ENCODE measurements around the gene PPP2R2D. TPM values are rescaled to one million over a fixed set of nuclear protein-coding genes. Genes with fewer than 3 reads are reported as not detected.
"Not testable (repeated sequence)": the region's sequence is repeated elsewhere in the genome, so short reads cannot be mapped to it uniquely, and the experiment has no call there.

Gene PPP2R2D
- total and polyA plus RNA-seq, 4 donors, result 15.6 to 51.4 (median 22.0) TPM

DNA sequence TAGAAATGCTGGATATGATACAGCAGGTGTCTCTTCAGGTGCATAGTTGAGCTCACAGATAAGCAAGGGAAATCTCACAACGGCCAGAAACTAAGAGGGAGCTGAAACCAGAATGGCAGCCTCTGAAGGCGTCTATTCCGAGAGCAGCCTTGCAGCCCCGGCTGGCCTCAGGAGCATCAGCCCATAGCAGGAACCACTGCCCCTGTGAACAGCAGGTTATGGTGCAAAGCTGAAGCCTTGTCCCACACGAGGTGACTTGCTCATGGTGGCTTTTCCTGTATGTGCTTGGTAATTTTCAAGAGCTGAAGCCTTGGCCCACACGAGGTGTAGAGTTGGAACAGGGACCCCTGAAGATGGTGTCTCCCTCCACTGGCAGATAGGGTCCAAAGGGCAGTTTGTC is 47.7 kb downstream of the PPP2R2D start:
- Histone ChIP-seq H3K4me3 (no peak overlapping the region), H3K27me3 (ENCODE audit: control insufficient read depth in 3 of 3, insufficient read depth in 3 of 3, low read length in 2 of 3) (no peaks in the 10 kb centered on the region), H3K9ac (ENCODE audit: insufficient read depth in 1 of 2, low read length in 2 of 2) (no peak overlapping the region), H3K4me1 (ENCODE audit: control insufficient read depth in 5 of 5, insufficient read depth in 5 of 5, low read length in 5 of 5) (no peaks in the 10 kb centered on the region), H3K36me3 (ENCODE audit: control insufficient read depth in 4 of 4, insufficient read depth in 4 of 4, low read length in 4 of 4) (peaks cover 9 to 39% (median 34%) of the 10 kb centered on the region in 4 donors), H3K9me3 (ENCODE audit: control insufficient read depth in 4 of 4, insufficient read depth in 3 of 4, low read length in 3 of 4) (no peaks in the 10 kb centered on the region), H3K27ac (ENCODE audit: low read depth in 1 of 2, low read length in 1 of 2) (no peak overlapping the region)
- no peak for DNase-seq
- no peak for ATAC-seq (ENCODE audit: insufficient read depth, low FRiP score)
- TF ChIP-seq, protein P1, sequence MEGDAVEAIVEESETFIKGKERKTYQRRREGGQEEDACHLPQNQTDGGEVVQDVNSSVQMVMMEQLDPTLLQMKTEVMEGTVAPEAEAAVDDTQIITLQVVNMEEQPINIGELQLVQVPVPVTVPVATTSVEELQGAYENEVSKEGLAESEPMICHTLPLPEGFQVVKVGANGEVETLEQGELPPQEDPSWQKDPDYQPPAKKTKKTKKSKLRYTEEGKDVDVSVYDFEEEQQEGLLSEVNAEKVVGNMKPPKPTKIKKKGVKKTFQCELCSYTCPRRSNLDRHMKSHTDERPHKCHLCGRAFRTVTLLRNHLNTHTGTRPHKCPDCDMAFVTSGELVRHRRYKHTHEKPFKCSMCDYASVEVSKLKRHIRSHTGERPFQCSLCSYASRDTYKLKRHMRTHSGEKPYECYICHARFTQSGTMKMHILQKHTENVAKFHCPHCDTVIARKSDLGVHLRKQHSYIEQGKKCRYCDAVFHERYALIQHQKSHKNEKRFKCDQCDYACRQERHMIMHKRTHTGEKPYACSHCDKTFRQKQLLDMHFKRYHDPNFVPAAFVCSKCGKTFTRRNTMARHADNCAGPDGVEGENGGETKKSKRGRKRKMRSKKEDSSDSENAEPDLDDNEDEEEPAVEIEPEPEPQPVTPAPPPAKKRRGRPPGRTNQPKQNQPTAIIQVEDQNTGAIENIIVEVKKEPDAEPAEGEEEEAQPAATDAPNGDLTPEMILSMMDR (IDR thresholded peaks at IDR 0.05; ENCODE audit: control extremely low read depth, extremely low read depth), result no peak
- WGBS, 2 donors, result 93 to 94% methylated on average over 6 of the region's 6 CpGs

DNA sequence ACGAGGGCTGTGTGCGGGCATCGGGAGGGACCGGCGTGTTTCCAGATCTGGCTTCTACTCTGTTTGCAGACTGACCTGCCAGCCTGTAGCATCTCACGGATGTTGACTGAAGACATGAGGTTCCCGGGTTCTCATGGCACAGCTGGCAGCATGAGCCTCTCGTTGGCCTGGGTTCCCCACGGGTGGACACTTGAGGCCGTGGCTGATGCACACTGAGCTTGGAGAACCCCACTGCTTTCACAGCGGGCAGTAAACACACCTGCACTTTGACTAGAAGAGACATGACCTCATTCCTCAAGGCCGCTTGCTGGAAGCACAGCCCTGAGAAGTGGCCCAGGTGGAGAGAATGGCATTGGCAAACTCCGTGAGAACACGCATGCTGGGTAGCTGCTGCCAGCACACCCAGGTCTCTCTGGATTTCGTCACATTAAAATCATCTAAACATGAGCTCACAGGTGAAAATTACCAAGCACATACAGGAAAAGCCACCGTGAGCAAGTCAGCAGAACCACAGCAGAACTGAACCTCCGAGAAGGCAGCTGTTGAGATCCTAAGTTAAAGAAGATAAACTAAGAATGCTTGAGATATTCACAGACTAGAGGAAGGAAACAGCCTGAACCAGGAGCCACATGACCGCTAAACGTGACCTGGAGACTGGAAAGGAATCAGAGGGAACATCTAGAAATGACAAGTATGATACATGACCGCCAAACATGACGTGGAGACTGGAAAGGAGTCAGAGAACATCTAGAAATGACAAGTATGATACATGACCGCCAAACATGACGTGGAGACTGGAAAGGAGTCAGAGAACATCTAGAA is 48.4 kb downstream of the PPP2R2D start:
- H3K9ac ChIP-seq (ENCODE audit: insufficient read depth in 1 of 2, low read length in 2 of 2), result no peak overlapping the region
- H3K27ac ChIP-seq (ENCODE audit: low read depth in 1 of 2, low read length in 1 of 2), result no peak overlapping the region
- no peaks in the 10 kb centered on the region for H3K9me3 ChIP-seq (ENCODE audit: control insufficient read depth in 4 of 4, insufficient read depth in 3 of 4, low read length in 3 of 4)
- ATAC-seq (ENCODE audit: insufficient read depth, low FRiP score) (no peak), DNase-seq (no peak)
- peaks cover 9 to 43% (median 32%) of the 10 kb centered on the region in 4 donors for H3K36me3 ChIP-seq (ENCODE audit: control insufficient read depth in 4 of 4, insufficient read depth in 4 of 4, low read length in 4 of 4)
- H3K27me3 ChIP-seq (ENCODE audit: control insufficient read depth in 3 of 3, insufficient read depth in 3 of 3, low read length in 2 of 3), result no peaks in the 10 kb centered on the region
- no peak overlapping the region for H3K4me3 ChIP-seq
- H3K4me1 ChIP-seq (ENCODE audit: control insufficient read depth in 5 of 5, insufficient read depth in 5 of 5, low read length in 5 of 5), result no peaks in the 10 kb centered on the region
- WGBS, 2 donors, result 93 to 94% methylated on average over 21 of the region's 23 CpGs
- TF ChIP-seq, protein P1 (IDR thresholded peaks at IDR 0.05; ENCODE audit: control extremely low read depth, extremely low read depth), result no peak

DNA sequence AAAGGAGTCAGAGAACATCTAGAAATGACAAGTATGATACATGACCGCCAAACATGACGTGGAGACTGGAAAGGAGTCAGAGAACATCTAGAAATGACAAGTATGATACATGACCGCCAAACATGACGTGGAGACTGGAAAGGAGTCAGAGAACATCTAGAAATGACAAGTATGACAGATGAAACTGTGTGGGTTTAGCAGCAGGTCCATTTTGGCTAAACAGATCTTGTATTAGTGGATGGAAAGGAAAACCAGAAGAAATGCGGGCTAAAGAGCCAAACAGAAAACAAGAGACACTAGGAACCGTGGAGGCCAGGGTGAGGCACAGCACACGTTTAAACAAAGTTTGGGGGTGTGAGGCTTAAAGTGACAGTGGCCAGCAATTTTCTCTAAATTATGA is 49.1 kb downstream of the PPP2R2D start:
- ATAC-seq (ENCODE audit: insufficient read depth, low FRiP score); H3K4me1 ChIP-seq (ENCODE audit: control insufficient read depth in 5 of 5, insufficient read depth in 5 of 5, low read length in 5 of 5): not testable (repeated sequence)
- WGBS, 2 donors, result 90 to 97% methylated on average over 5 of the region's 7 CpGs

DNA sequence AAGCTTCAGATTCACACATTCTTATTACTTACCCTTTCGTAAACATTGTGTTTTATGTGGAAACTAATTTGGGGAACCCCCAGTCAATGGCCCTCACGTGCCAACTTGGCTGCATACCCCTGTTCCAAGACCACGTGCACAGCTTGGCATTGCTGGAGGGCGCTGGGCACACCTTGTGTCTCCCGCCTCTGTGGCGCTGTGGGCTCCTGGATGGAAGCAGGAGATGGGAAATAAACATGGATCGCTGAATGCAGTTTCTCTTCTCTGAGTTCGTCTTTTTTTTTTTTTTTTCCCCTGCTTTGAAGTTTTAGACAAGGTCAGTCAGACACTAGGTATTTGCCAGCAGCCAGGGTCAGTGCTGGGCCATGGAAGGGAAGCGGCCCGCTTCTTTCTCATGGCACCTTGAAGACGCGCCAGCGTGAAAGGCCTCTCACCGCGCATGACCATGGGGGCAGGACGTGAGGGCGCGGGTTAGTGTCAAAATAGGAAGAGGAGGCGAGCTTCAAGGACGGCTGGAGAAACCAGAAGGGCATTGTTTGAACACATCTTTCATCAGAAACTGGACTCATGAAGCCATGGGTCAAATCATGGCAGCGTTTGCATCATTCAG is 53.7 kb downstream of the PPP2R2D start:
- H3K27ac ChIP-seq (ENCODE audit: low read depth in 1 of 2, low read length in 1 of 2), result no peak overlapping the region
- 94 to 96% methylated on average over 20 to 21 of the region's 21 CpGs for WGBS, 2 donors
- H3K4me3 ChIP-seq, result no peak overlapping the region
- no peaks in the 10 kb centered on the region for H3K4me1 ChIP-seq (ENCODE audit: control insufficient read depth in 5 of 5, insufficient read depth in 5 of 5, low read length in 5 of 5)
- H3K36me3 ChIP-seq (ENCODE audit: control insufficient read depth in 4 of 4, insufficient read depth in 4 of 4, low read length in 4 of 4), result peaks cover 21 to 37% (median 28%) of the 10 kb centered on the region in 4 donors
- TF ChIP-seq, protein P1 (IDR thresholded peaks at IDR 0.05; ENCODE audit: control extremely low read depth, extremely low read depth), result no peak
- no peak for ATAC-seq (ENCODE audit: insufficient read depth, low FRiP score)
- H3K9ac ChIP-seq (ENCODE audit: insufficient read depth in 1 of 2, low read length in 2 of 2), result no peak overlapping the region
- H3K9me3 ChIP-seq (ENCODE audit: control insufficient read depth in 4 of 4, insufficient read depth in 3 of 4, low read length in 3 of 4), result no peaks in the 10 kb centered on the region
- no peaks in the 10 kb centered on the region for H3K27me3 ChIP-seq (ENCODE audit: control insufficient read depth in 3 of 3, insufficient read depth in 3 of 3, low read length in 2 of 3)
- DNase-seq, result no peak

More for the DNA sequence above, 49.1 kb downstream of the PPP2R2D start:
- H3K9ac ChIP-seq (ENCODE audit: insufficient read depth in 1 of 2, low read length in 2 of 2); H3K27me3 ChIP-seq (ENCODE audit: control insufficient read depth in 3 of 3, insufficient read depth in 3 of 3, low read length in 2 of 3); H3K4me3 ChIP-seq; H3K27ac ChIP-seq (ENCODE audit: low read depth in 1 of 2, low read length in 1 of 2); DNase-seq; H3K9me3 ChIP-seq (ENCODE audit: control insufficient read depth in 4 of 4, insufficient read depth in 3 of 4, low read length in 3 of 4): not testable (repeated sequence)
- peaks cover 12 to 46% (median 35%) of the 10 kb centered on the region in 4 donors for H3K36me3 ChIP-seq (ENCODE audit: control insufficient read depth in 4 of 4, insufficient read depth in 4 of 4, low read length in 4 of 4)

Measured in lung (tissue), 12 donors.